GM23338 (cell line): ENCODE results near the gene HHAT. TPM values are rescaled to one million over a fixed set of nuclear protein-coding genes. Genes with fewer than 3 reads are reported as not detected.
"Not testable (repeated sequence)": the region's sequence is repeated elsewhere in the genome, so short reads cannot be mapped to it uniquely, and the experiment has no call there.

Experiments
- ATAC-seq: fragments of 200-7000 bp; cut with Tn5 transposase; 3 replicates; pipeline ENCODE4 v1.9.1; 2020
- DNase-seq: peaks from one replicate; pipeline ENCODE4 v3.0.0-alpha.2; 2015; ENCODE audit warnings: low spot score
- H2AFZ ChIP-seq: fragments of 200-600 bp; sonication (generic); 2 replicates; pipeline ENCODE4 v1.8.0; 2016; ENCODE audit warnings: antibody characterized with exemption, mild to moderate bottlenecking, moderate library complexity
- H3F3A ChIP-seq: fragments of 200-600 bp; sonication (generic); replicated peaks from 2 replicates; pipeline ENCODE4 v1.8.0; 2017; ENCODE audit warnings: antibody characterized with exemption, mixed run types, low read depth
- H3K27ac ChIP-seq: fragments of 200-600 bp; sonication (generic); 2 replicates; pipeline ENCODE4 v1.6.1; 2016; ENCODE audit warnings: low read depth
- H3K27me3 ChIP-seq: fragments of 200-600 bp; sonication (generic); 2 replicates; pipeline ENCODE4 v1.8.0; 2016; ENCODE audit warnings: mild to moderate bottlenecking, mixed run types, moderate library complexity; ENCODE audit not compliant: insufficient read depth
- H3K36me3 ChIP-seq: fragments of 200-600 bp; sonication (generic); 2 replicates; pipeline ENCODE4 v1.8.0; 2016; ENCODE audit warnings: mild to moderate bottlenecking; ENCODE audit not compliant: insufficient read depth
- H3K4me1 ChIP-seq: fragments of 200-600 bp; sonication (generic); 2 replicates; pipeline ENCODE4 v1.8.0; 2016; ENCODE audit warnings: mild to moderate bottlenecking, moderate library complexity; ENCODE audit not compliant: insufficient read depth
- H3K4me2 ChIP-seq: fragments of 200-600 bp; sonication (generic); 2 replicates; pipeline ENCODE4 v1.7.1; 2017; ENCODE audit warnings: mixed run types
- H3K4me3 ChIP-seq: fragments of 200-600 bp; sonication (generic); 2 replicates; pipeline ENCODE4 v1.6.1; 2016; ENCODE audit warnings: mixed run types
- H3K79me2 ChIP-seq: fragments of 200-600 bp; sonication (generic); replicated peaks from 2 replicates; pipeline ENCODE4 v1.8.0; 2017; ENCODE audit warnings: mild to moderate bottlenecking; ENCODE audit not compliant: insufficient read depth
- H3K9me2 ChIP-seq: fragments of 200-600 bp; sonication (generic); 2 replicates; pipeline ENCODE4 v1.8.0; 2017; ENCODE audit not compliant: insufficient read depth
- H4K20me1 ChIP-seq: fragments of 200-600 bp; sonication (generic); replicated peaks from 2 replicates; pipeline ENCODE4 v1.8.0; 2017; ENCODE audit warnings: mild to moderate bottlenecking; ENCODE audit not compliant: insufficient read depth
- H3K27ac Mint-ChIP-seq: 2 replicates; pipeline ENCODE4 v1.8.0; 2020; ENCODE audit warnings: inconsistent platforms, mild to moderate bottlenecking, moderate library complexity, mixed read lengths
- H3K27me3 Mint-ChIP-seq: 3 replicates; pipeline ENCODE4 v1.8.0; 2022; ENCODE audit warnings: low read depth, mild to moderate bottlenecking, moderate library complexity, mixed read lengths, inconsistent platforms; ENCODE audit not compliant: insufficient read depth, poor library complexity
- H3K36me3 Mint-ChIP-seq: 3 replicates; pipeline ENCODE4 v1.8.0; 2021; ENCODE audit warnings: low read depth, mild to moderate bottlenecking, inconsistent platforms, moderate library complexity, mixed read lengths
- H3K4me1 Mint-ChIP-seq: 3 replicates; pipeline ENCODE4 v1.8.0; 2020; ENCODE audit warnings: mild to moderate bottlenecking, inconsistent platforms, mixed read lengths
- H3K4me3 Mint-ChIP-seq: 3 replicates; pipeline ENCODE4 v1.8.0; 2021; ENCODE audit warnings: moderate library complexity, mild to moderate bottlenecking, inconsistent platforms, mixed read lengths
- H3K9me3 Mint-ChIP-seq: 3 replicates; pipeline ENCODE4 v1.8.0; 2020; ENCODE audit warnings: moderate library complexity, mild to moderate bottlenecking, inconsistent platforms, mixed read lengths
- CREB1 ChIP-seq: fragments of 250-450 bp; sonication (Bioruptor Pico); IDR thresholded peaks from 2 replicates; pipeline ENCODE4 v1.5.0; 2020; ENCODE audit warnings: low read depth, mild to moderate bottlenecking, moderate library complexity
- ETS1 ChIP-seq: IDR thresholded peaks from 2 replicates; pipeline ENCODE4 v1.6.1; 2016; ENCODE audit warnings: antibody characterized with exemption
- JUNB ChIP-seq: IDR thresholded peaks from one replicate; pipeline ENCODE4 v1.6.1; 2016; ENCODE audit warnings: antibody characterized with exemption; ENCODE audit not compliant: unreplicated experiment
- NANOG ChIP-seq: IDR thresholded peaks from 2 replicates; pipeline ENCODE4 v1.6.1; 2016; ENCODE audit warnings: antibody characterized with exemption, borderline replicate concordance
- POLR2AphosphoS5 ChIP-seq: IDR thresholded peaks from 2 replicates; pipeline ENCODE4 v1.6.1; 2016; ENCODE audit warnings: antibody characterized with exemption, low read depth
- REST ChIP-seq: IDR thresholded peaks from one replicate; pipeline ENCODE4 v1.6.1; 2018; ENCODE audit warnings: antibody characterized with exemption; ENCODE audit not compliant: unreplicated experiment
- ZNF331 ChIP-seq: fragments of 250-450 bp; sonication (Bioruptor Pico); IDR thresholded peaks from 2 replicates; pipeline ENCODE4 v1.5.0; 2020; ENCODE audit warnings: low read depth, mild to moderate bottlenecking, moderate library complexity
- polyA plus RNA-seq: library from polyadenylated mRNA; unstranded; fragments of >200 nt; fragmentation: Nextera tagmentation; extraction: Ambion mirVana; gene quantifications from 2 replicates; pipeline ENCODE4 v1.2.1, GENCODE V29; 2016
- total RNA-seq: library from RNA; depleted of rRNA; stranded (reverse); fragments of >200 nt; shearing (Covaris generic); gene quantifications from 2 replicates; pipeline ENCODE4 v1.2.3, GENCODE V29; 2014

Gene HHAT
- total and polyA plus RNA-seq, 2 experiments from 2014 or later: 0.11 to 0.66 TPM

- Mint-ChIP-seq H3K36me3 (no peaks in the 10 kb centered on the region), H3K9me3 (peaks cover 4% of the 10 kb centered on the region), H3K4me3 (no peak overlapping the region), H3K27ac (no peak overlapping the region), H3K27me3 (peaks cover 3% of the 10 kb centered on the region), H3K4me1 (no peaks in the 10 kb centered on the region)
- H3K4me3 ChIP-seq: no peak overlapping the region
- no peak overlapping the region for H3K4me2 ChIP-seq
- no peaks in the 10 kb centered on the region for H3F3A ChIP-seq
- DNase-seq (no peak), ATAC-seq (no peak)
- no peak overlapping the region for H2AFZ ChIP-seq
- TF ChIP-seq NANOG (no peak), CREB1 (CRISPR knock-in tag) (no peak), ZNF331 (no peak), ETS1 (no peak), REST (no peak), POLR2AphosphoS5 (no peak), JUNB (no peak)
- no peaks in the 10 kb centered on the region for H3K4me1 ChIP-seq
- no peak overlapping the region for H3K27ac ChIP-seq
- H4K20me1 ChIP-seq: no peaks in the 10 kb centered on the region
- H3K36me3 ChIP-seq: no peaks in the 10 kb centered on the region
- H3K27me3 ChIP-seq: no peaks in the 10 kb centered on the region
- no peaks in the 10 kb centered on the region for H3K79me2 ChIP-seq
- H3K9me2 ChIP-seq: no peaks in the 10 kb centered on the region
Observed at GRCh38 chr1:210657806-210658205, 329.1 kb downstream of the HHAT start.

GRCh38 chr1:210661520-210661919 is 332.8 kb downstream of the HHAT start:
- H3K9me3 Mint-ChIP-seq, H3K4me3 ChIP-seq, H3K4me1 Mint-ChIP-seq, H3K4me3 Mint-ChIP-seq, H3K4me2 ChIP-seq, H3K79me2 ChIP-seq, H3F3A ChIP-seq, ATAC-seq, H3K27me3 ChIP-seq, H3K27me3 Mint-ChIP-seq, H3K36me3 Mint-ChIP-seq, H3K4me1 ChIP-seq, H3K27ac Mint-ChIP-seq, DNase-seq, H3K36me3 ChIP-seq, H2AFZ ChIP-seq, H3K27ac ChIP-seq, H3K9me2 ChIP-seq, H4K20me1 ChIP-seq: not testable (repeated sequence)
